Neural progenitor cell (in vitro differentiated cells): Measurements from ENCODE around the gene DBP. TPM values are rescaled to one million over a fixed set of nuclear protein-coding genes. Genes with fewer than 3 reads are reported as not detected.

ENCODE experiments used
- DNase-seq: peaks from one replicate; pipeline ENCODE4 v3.0.0-alpha.2; 2016; ENCODE audit warnings: low spot score
- H2AFZ ChIP-seq: fragments of 200-600 bp; sonication (generic); replicated peaks from 2 replicates; pipeline ENCODE4 v1.6.1; 2016; ENCODE audit warnings: antibody characterized with exemption
- H3F3A ChIP-seq: fragments of 200-600 bp; sonication (generic); 2 replicates; pipeline ENCODE4 v1.6.1; 2016; ENCODE audit warnings: antibody characterized with exemption, low read depth
- H3K27ac ChIP-seq: fragments of 200-600 bp; sonication (generic); 2 replicates; pipeline ENCODE4 v1.5.1; 2016; ENCODE audit warnings: mild to moderate bottlenecking
- H3K27me3 ChIP-seq: fragments of 200-600 bp; sonication (generic); 2 replicates; pipeline ENCODE4 v1.6.1; 2016; ENCODE audit warnings: mild to moderate bottlenecking, moderate library complexity
- H3K36me3 ChIP-seq: fragments of 200-600 bp; sonication (generic); 2 replicates; pipeline ENCODE4 v1.5.1; 2016
- H3K4me1 ChIP-seq: fragments of 200-600 bp; sonication (generic); 2 replicates; pipeline ENCODE4 v1.6.1; 2016; ENCODE audit warnings: mixed run types
- H3K4me2 ChIP-seq: fragments of 200-600 bp; sonication (generic); 2 replicates; pipeline ENCODE4 v1.6.1; 2016
- H3K4me3 ChIP-seq: fragments of 200-600 bp; sonication (generic); 2 replicates; pipeline ENCODE4 v1.5.1; 2016
- H3K79me2 ChIP-seq: fragments of 200-600 bp; sonication (generic); 2 replicates; pipeline ENCODE4 v1.6.1; 2016; ENCODE audit warnings: low read depth
- H3K9ac ChIP-seq: fragments of 200-600 bp; sonication (generic); 2 replicates; pipeline ENCODE4 v1.6.1; 2016
- H3K9me3 ChIP-seq: fragments of 200-600 bp; sonication (generic); 2 replicates; pipeline ENCODE4 v1.5.1; 2016; ENCODE audit warnings: low read depth
- H4K20me1 ChIP-seq: fragments of 200-600 bp; sonication (generic); 2 replicates; pipeline ENCODE4 v1.6.1; 2016; ENCODE audit warnings: low read depth
- H3K27ac Mint-ChIP-seq: 3 replicates; pipeline ENCODE4 v1.8.0; 2021; ENCODE audit warnings: mixed read lengths
- H3K27me3 Mint-ChIP-seq: 2 replicates; pipeline ENCODE4 v1.8.0; 2022; ENCODE audit warnings: low read depth, mild to moderate bottlenecking, inconsistent platforms, moderate library complexity, mixed read lengths; ENCODE audit not compliant: insufficient read depth
- H3K36me3 Mint-ChIP-seq: 3 replicates; pipeline ENCODE4 v1.8.0; 2021; ENCODE audit warnings: mixed read lengths
- H3K4me1 Mint-ChIP-seq: 3 replicates; pipeline ENCODE4 v1.8.0; 2021; ENCODE audit warnings: mixed read lengths
- H3K4me3 Mint-ChIP-seq: 3 replicates; pipeline ENCODE4 v1.8.0; 2021; ENCODE audit warnings: mild to moderate bottlenecking, moderate library complexity, mixed read lengths
- H3K9me3 Mint-ChIP-seq: 3 replicates; pipeline ENCODE4 v1.8.0; 2020; ENCODE audit warnings: mixed read lengths
- CTCF ChIP-seq: fragments of 200-600 bp; sonication (generic); IDR thresholded peaks from 2 replicates; pipeline ENCODE4 v1.5.1; 2017; ENCODE audit warnings: antibody characterized with exemption, mild to moderate bottlenecking
- EZH2 ChIP-seq: fragments of 200-600 bp; sonication (generic); IDR thresholded peaks from 2 replicates; pipeline ENCODE4 v1.6.1; 2017; ENCODE audit warnings: antibody characterized with exemption, mild to moderate bottlenecking, moderate library complexity
- EZH2phosphoT487 ChIP-seq: fragments of 200-600 bp; sonication (generic); IDR thresholded peaks from 2 replicates; pipeline ENCODE4 v1.6.1; 2017; ENCODE audit warnings: antibody characterized with exemption
- total RNA-seq: library from RNA; depleted of rRNA; stranded (reverse); fragments of >200 nt; gene quantifications from 2 replicates; pipeline ENCODE4 v1.2.3, GENCODE V29; 2015; ENCODE audit warnings: low replicate concordance

Gene DBP
- total RNA-seq, 1 donor from 2014 or later = 7.4 TPM

DNA sequence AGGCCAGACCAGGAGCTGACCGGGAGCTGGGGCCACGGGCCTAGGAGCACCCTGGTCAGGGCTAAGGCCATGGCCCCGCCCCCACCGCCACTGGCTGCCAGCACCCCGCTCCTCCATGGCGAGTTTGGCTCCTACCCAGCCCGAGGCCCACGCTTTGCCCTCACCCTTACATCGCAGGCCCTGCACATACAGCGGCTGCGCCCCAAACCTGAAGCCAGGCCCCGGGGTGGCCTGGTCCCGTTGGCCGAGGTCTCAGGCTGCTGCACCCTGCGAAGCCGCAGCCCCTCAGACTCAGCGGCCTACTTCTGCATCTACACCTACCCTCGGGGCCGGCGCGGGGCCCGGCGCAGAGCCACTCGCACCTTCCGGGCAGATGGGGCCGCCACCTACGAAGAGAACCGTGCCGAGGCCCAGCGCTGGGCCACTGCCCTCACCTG, 11.3 kb downstream of the DBP start:
- H3K36me3 Mint-ChIP-seq = peaks cover 2% of the 10 kb centered on the region
- no peak for TF ChIP-seq CTCF
- TF ChIP-seq EZH2 = no peak
- no peak for TF ChIP-seq EZH2phosphoT487
- H2AFZ ChIP-seq = no peak overlapping the region
- H3K4me1 ChIP-seq = peaks cover 14% of the 10 kb centered on the region
- H3K27me3 Mint-ChIP-seq = no peaks in the 10 kb centered on the region
- no peaks in the 10 kb centered on the region for H3K9me3 ChIP-seq
- H3K27ac Mint-ChIP-seq = no peak overlapping the region
- peaks cover 25% of the 10 kb centered on the region for H4K20me1 ChIP-seq
- no peaks in the 10 kb centered on the region for H3K9me3 Mint-ChIP-seq
- no peak overlapping the region for H3K27ac ChIP-seq
- no peak overlapping the region for H3K9ac ChIP-seq
- H3K4me1 Mint-ChIP-seq = peaks cover 44% of the 10 kb centered on the region
- H3K27me3 ChIP-seq = no peaks in the 10 kb centered on the region
- peaks cover 28% of the 10 kb centered on the region for H3K79me2 ChIP-seq
- H3K4me3 ChIP-seq = no peak overlapping the region
- H3K36me3 ChIP-seq = no peaks in the 10 kb centered on the region
- H3K4me2 ChIP-seq = peak overlapping the region; percentile 93
- DNase-seq = no peak
- H3F3A ChIP-seq = peaks cover 36% of the 10 kb centered on the region
- H3K4me3 Mint-ChIP-seq = no peak overlapping the region

DNA sequence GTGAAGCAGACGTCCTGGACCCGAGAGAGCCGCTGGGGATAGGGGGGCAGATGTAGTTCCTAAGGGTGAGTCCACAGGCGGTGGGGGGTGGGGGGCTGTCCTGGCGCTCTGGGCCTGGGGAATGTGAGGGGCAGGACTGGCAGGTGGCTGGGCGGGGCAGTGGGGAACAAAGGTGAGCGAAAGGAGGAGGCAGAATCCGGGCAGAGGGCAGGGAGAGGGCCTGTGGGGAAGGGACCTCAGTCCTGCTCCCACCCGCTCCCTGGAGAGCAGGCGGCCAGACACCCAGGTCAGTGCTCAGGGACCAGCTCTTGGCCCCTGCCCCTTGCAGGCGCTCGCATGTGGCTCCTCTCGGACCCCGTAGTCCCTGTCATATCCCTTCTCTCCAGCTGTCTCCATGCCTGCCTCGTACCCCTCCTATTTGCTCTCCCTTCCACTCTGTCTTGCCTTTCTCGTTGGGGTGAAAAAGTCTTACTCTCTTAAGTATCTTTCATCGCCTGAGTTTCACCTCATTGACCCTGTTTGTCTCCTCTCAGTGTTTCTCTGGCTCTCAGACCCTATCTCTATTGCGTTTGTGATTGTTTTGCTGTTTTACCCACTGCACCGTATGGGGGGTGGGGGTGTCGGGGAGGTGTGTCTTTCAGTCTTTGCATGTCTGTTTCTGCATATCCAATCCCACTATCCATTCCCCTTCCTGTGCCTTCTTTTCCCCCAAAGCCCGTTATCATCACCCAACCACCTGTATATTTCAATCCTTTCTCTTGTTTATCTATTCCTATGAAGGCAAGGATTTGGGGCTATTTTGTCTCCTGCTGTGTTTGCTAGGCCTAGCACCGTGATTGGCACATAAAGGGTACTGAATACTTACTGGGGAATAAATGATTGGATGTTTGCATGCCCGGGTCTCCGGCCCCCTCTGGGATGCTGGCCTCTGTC, 12.1 kb downstream of the DBP start:
- H3K27me3 ChIP-seq = no peaks in the 10 kb centered on the region
- no peak overlapping the region for H2AFZ ChIP-seq
- H3K4me3 ChIP-seq = peak overlapping the region; percentile 79
- peaks cover 6% of the 10 kb centered on the region for H3K4me1 ChIP-seq
- no peaks in the 10 kb centered on the region for H3K36me3 ChIP-seq
- Mint-ChIP-seq H3K27me3 (no peaks in the 10 kb centered on the region), H3K36me3 (peaks cover 2% of the 10 kb centered on the region), H3K4me3 (peak overlapping the region; percentile 84), H3K9me3 (no peaks in the 10 kb centered on the region), H3K27ac (peak overlapping the region; percentile 73), H3K4me1 (peaks cover 39% of the 10 kb centered on the region)
- no peaks in the 10 kb centered on the region for H3K9me3 ChIP-seq
- H3K27ac ChIP-seq = no peak overlapping the region
- peaks cover 36% of the 10 kb centered on the region for H3K79me2 ChIP-seq
- peaks cover 31% of the 10 kb centered on the region for H3F3A ChIP-seq
- peak overlapping the region; percentile 93 for H3K4me2 ChIP-seq
- DNase-seq = peak; percentile 59
- H4K20me1 ChIP-seq = peaks cover 23% of the 10 kb centered on the region
- H3K9ac ChIP-seq = peak overlapping the region; percentile 82
- TF ChIP-seq EZH2 = no peak
- TF ChIP-seq CTCF = no peak
- no peak for TF ChIP-seq EZH2phosphoT487

DNA sequence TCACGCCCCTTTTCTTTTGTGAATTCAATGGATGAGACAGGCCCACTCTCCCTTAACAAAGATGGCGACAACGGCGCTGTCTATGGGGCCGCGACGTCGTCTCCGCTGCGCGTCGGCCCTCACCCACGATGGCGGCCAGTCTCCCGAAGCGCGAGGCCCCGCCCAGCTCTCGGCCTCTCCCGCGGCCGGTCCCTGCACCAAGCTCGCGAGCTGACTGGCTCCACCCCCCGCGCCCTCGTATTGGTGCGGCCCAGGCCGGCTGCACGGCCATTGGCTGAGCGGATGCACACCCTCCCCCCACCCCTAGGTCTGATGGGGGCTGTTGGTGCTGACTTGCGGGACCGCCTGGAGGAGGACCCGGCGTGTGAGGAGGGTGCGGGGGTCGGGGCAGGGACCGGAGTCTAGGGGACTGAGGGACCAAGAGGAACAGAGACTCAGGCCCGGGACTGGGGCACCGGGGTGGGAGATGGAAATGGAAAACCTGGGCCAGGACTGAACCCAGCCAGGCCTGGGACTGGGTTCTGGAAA, 13.0 kb downstream of the DBP start:
- Mint-ChIP-seq H3K36me3 (no peaks in the 10 kb centered on the region), H3K27me3 (no peaks in the 10 kb centered on the region), H3K4me3 (peak overlapping the region; percentile 84), H3K27ac (peak overlapping the region; percentile 85), H3K4me1 (peaks cover 40% of the 10 kb centered on the region), H3K9me3 (no peaks in the 10 kb centered on the region)
- no peaks in the 10 kb centered on the region for H3K27me3 ChIP-seq
- DNase-seq = peak; percentile 100
- H3K4me3 ChIP-seq = peak overlapping the region; percentile 79
- peak overlapping the region; percentile 93 for H3K4me2 ChIP-seq
- peak overlapping the region; percentile 82 for H3K9ac ChIP-seq
- peaks cover 11% of the 10 kb centered on the region for H3K4me1 ChIP-seq
- H3K9me3 ChIP-seq = no peaks in the 10 kb centered on the region
- H3K27ac ChIP-seq = peak overlapping the region; percentile 92
- no peak overlapping the region for H2AFZ ChIP-seq
- peaks cover 18% of the 10 kb centered on the region for H4K20me1 ChIP-seq
- H3K79me2 ChIP-seq = peaks cover 41% of the 10 kb centered on the region
- TF ChIP-seq EZH2 (no peak), CTCF (no peak), EZH2phosphoT487 (no peak)
- no peaks in the 10 kb centered on the region for H3K36me3 ChIP-seq
- H3F3A ChIP-seq = peaks cover 28% of the 10 kb centered on the region
